Duodenal mucosa (tissue), 2 donors: ENCODE results near the gene PTPN12.

Source experiments
- H3K27ac ChIP-seq: one replicate; pipeline ENCODE4 v1.7.0; 2013; ENCODE audit warnings: low read depth, low read length
- H3K27me3 ChIP-seq, 2 donors: one replicate each; pipeline ENCODE4 v1.7.0; 2013; ENCODE audit warnings: low read length in 2 of 2, control low read depth in 1 of 2; ENCODE audit not compliant: insufficient read depth in 2 of 2, control insufficient read depth in 1 of 2
- H3K36me3 ChIP-seq, 2 donors: one replicate each; pipeline ENCODE4 v1.7.0; 2013; ENCODE audit warnings: low read length in 2 of 2, control low read depth in 1 of 2; ENCODE audit not compliant: insufficient read depth in 2 of 2, control insufficient read depth in 1 of 2
- H3K4me1 ChIP-seq, 2 donors: one replicate each; pipeline ENCODE4 v1.7.0; 2013; ENCODE audit warnings: low read length in 2 of 2, control low read depth in 1 of 2; ENCODE audit not compliant: insufficient read depth in 2 of 2, control insufficient read depth in 1 of 2
- H3K4me3 ChIP-seq, 2 donors: one replicate each; pipeline ENCODE4 v1.7.0; 2013; ENCODE audit warnings: low read length in 2 of 2, low read depth in 1 of 2
- H3K9ac ChIP-seq, 2 donors: one replicate each; pipeline ENCODE4 v1.7.0; 2013; ENCODE audit warnings: low read length in 2 of 2, low read depth in 1 of 2
- H3K9me3 ChIP-seq, 2 donors: one replicate each; pipeline ENCODE4 v1.7.0; 2013; ENCODE audit warnings: low read length in 2 of 2, control low read depth in 1 of 2; ENCODE audit not compliant: control insufficient read depth in 1 of 2

Gene PTPN12

DNA sequence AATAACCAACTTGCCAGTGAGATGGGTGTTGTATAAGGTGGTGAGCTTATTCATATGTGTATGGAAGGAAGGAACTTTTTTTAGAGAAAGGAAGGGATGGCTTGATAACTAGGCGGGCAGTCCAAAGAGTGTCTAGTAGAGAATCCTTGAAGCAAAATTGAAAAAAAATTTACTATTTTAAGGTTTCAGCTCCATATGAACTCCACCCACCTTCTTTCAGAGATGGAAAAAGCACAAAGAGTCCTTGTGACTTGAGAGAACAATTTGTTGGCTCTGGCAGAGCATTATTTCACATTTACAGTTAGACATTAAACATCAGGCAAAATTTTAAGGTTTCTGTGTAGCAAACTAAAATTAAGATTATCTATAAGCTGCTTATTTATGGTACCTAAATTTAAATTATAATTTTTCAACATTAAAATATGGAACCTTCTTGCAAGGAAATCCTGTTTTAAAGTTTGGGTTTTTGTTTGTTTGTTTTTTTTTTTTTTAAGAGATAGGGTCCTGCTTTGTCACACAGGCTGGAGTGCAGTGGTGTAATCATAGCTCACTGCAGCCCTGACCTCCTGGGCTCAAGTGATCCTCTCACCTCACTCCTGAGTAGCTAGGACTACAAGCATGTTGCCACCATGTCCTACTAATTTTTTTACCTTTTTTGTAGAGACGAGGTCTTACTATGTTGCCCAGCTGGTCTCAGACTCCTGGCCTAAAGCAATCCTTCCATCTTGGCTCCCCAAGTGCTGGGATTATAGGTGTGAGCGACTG lies 12.2 kb downstream of the PTPN12 start:
- Histone ChIP-seq H3K27ac (no peak overlapping the region), H3K4me1 (peaks cover 0 to 14% of the 10 kb centered on the region in 2 donors), H3K36me3 (no peaks in the 10 kb centered on the region), H3K4me3 (no peak overlapping the region), H3K9me3 (no peaks in the 10 kb centered on the region), H3K9ac (no peak overlapping the region), H3K27me3 (no peaks in the 10 kb centered on the region)

DNA sequence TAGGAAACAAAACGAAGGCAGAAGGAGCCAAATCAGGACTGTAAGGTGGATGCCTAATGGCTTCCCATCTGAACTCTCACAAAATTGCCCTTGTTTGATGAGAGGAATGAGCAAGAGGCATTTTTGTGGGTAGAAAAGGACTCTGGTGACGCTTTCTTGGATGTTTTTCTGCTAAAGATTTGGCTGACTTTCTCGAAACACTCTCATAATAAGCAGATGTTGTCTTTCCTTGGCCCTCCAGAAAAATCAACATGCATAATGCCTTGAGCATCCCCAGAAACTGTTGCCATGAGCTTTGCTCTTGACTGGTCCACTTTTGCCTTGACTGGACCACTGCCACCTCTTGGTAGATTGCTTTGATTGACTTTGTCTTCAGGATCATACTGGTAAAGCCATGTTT lies 13.5 kb downstream of the PTPN12 start:
- Histone ChIP-seq H3K27me3 (no peaks in the 10 kb centered on the region), H3K4me1 (peaks cover 0 to 14% of the 10 kb centered on the region in 2 donors), H3K36me3 (no peaks in the 10 kb centered on the region), H3K9ac (no peak overlapping the region), H3K9me3 (no peaks in the 10 kb centered on the region), H3K27ac (no peak overlapping the region), H3K4me3 (no peak overlapping the region)

DNA sequence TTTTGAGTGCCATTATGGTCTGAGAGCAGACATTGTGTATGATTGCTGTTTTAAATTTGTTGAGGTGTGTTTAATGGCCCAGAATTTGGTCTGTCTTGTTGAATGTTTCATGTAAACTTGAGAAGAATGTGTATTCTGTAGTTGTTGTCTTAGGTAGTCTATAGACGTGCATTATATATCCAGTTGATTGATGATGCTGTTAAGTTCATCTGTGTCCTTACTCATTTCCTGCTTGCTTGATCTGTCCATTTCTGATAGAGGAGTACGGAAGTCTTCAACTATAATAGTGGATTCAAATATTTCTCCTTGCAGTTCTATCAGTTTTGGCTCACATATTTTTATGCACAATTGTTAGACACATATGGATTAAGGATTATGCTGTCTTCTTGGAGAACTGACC lies 16.0 kb downstream of the PTPN12 start:
- Histone ChIP-seq H3K27me3 (no peaks in the 10 kb centered on the region), H3K9ac (no peak overlapping the region), H3K4me3 (no peak overlapping the region), H3K27ac (no peak overlapping the region), H3K9me3 (no peaks in the 10 kb centered on the region), H3K36me3 (no peaks in the 10 kb centered on the region), H3K4me1 (peaks cover 0 to 9% of the 10 kb centered on the region in 2 donors)

DNA sequence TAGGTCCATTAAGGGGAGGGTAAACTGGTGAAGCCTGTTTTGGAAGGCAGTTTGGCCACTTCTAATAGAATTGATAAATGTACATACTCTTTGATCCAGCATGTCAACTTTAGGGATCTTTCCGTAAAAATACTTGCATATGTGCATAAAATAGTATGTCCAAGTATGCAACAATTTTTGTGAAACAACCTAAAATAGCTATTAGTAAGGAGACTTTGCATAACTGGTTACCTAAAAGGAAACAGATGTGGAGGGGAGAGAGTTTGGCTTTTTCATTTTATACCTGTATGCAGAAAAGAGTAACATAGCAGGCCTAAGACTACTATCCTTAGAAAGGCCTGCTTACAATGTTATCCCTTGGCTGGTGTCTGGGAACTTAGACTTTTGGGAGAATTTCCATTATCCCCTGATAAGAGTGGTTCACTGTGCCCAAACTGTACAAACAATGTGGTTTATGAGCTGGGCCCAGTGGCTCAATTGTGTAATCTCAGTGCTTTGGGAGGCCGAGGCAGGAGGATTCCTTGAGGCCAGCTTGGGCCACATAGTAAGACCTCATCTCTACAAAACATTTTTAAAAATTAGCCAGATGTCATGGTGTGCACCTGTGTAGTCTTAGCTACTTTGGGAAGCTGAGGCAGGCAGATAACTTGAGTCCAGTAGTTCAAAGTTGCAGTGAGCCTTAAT lies 21.3 kb downstream of the PTPN12 start:
- peaks cover 0 to 10% of the 10 kb centered on the region in 2 donors for H3K4me1 ChIP-seq
- H3K9ac ChIP-seq, result no peak overlapping the region
- H3K27me3 ChIP-seq, result no peaks in the 10 kb centered on the region
- no peak overlapping the region for H3K4me3 ChIP-seq
- no peaks in the 10 kb centered on the region for H3K36me3 ChIP-seq
- H3K27ac ChIP-seq, result no peak overlapping the region
- H3K9me3 ChIP-seq, result no peaks in the 10 kb centered on the region

DNA sequence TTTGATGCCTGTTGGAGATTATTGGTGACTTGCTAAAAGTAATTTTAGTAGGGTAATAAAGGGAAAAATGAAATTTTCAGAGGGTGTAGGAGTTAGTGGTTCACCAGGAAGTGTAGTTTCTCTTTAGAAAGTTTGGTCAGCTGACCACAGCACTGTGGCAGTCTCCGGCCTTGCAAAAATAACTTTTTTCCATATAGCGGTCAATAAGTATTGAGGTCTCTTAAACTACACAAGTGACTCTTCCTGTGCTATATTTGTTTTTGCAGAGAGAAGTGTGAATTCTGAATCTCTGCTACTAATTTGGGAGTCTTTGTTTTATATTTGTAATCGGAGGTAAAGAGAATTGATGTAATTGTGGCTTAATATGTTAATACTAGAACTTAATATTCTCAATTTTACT lies 24.3 kb downstream of the PTPN12 start:
- Histone ChIP-seq H3K4me3 (no peak overlapping the region), H3K4me1 (peaks cover 0 to 14% of the 10 kb centered on the region in 2 donors), H3K9ac (no peak overlapping the region), H3K27ac (no peak overlapping the region), H3K27me3 (no peaks in the 10 kb centered on the region), H3K9me3 (no peaks in the 10 kb centered on the region), H3K36me3 (no peaks in the 10 kb centered on the region)

DNA sequence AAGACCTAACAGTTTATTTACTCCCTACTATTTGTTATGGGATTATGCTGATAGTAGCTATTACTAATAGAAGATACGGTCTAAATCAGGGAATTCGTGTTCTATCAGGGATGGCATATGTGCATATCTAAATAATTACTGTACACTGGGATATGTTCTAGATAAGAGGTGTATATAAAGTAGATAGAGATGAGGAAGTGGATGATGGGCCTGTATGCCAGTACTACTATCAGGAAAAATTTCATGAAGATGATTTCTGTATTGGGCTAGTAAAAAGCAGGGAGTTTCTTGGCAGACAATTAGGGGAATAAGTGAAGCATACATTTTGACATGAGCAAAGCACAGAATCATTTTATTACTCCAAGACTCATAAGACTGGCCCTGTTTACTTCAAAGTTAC lies 26.2 kb downstream of the PTPN12 start:
- no peak overlapping the region for H3K4me3 ChIP-seq
- peaks cover 0 to 18% of the 10 kb centered on the region in 2 donors for H3K4me1 ChIP-seq
- H3K9ac ChIP-seq, result no peak overlapping the region
- no peaks in the 10 kb centered on the region for H3K9me3 ChIP-seq
- no peak overlapping the region for H3K27ac ChIP-seq
- H3K27me3 ChIP-seq, result no peaks in the 10 kb centered on the region
- H3K36me3 ChIP-seq, result no peaks in the 10 kb centered on the region

DNA sequence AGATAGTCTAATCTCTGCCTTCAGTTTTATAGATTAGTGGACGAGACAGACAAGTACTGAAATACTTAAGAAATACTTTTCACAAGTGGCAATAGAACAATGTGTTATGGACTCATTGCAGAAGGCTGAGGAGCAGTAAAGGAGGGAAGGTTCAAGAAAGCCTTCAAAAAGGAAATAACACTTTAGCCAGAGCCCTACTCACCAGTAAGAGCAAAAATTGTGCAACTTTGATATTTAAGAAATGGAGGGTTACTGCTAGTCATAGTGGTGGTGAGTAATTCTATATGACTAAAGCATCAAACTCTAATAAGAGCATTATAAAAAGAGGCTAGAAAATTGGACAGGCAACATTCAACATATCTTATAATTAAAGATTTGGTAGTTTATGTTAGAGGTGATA lies 28.8 kb downstream of the PTPN12 start:
- H3K27me3 ChIP-seq, result no peaks in the 10 kb centered on the region
- no peaks in the 10 kb centered on the region for H3K9me3 ChIP-seq
- no peak overlapping the region for H3K4me3 ChIP-seq
- no peak overlapping the region for H3K27ac ChIP-seq
- H3K36me3 ChIP-seq, result no peaks in the 10 kb centered on the region
- peaks cover 0 to 14% of the 10 kb centered on the region in 2 donors for H3K4me1 ChIP-seq
- H3K9ac ChIP-seq, result no peak overlapping the region

DNA sequence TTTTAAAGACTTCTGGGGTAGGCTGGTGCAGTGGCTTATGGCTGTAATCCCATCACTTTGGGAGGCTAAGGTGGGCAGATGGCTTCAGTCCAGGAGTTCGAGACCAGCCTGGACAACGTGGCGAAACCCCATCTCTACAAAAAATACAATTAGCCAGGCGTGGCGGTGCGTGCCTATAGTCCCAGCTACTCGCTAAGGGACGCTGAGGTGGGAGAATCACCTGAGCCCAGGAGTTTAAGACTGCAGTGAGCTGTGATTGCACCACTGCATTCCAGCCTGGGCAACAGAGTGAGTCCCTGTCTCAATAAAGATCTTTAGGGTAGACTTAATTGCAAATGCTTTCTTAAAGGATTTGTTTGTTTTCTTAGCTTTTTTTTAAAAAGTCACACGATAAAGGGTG lies 29.3 kb downstream of the PTPN12 start:
- Histone ChIP-seq H3K4me3 (no peak overlapping the region), H3K9me3 (no peaks in the 10 kb centered on the region), H3K27me3 (no peaks in the 10 kb centered on the region), H3K27ac (no peak overlapping the region), H3K9ac (no peak overlapping the region), H3K36me3 (no peaks in the 10 kb centered on the region), H3K4me1 (peaks cover 0 to 17% of the 10 kb centered on the region in 2 donors)

DNA sequence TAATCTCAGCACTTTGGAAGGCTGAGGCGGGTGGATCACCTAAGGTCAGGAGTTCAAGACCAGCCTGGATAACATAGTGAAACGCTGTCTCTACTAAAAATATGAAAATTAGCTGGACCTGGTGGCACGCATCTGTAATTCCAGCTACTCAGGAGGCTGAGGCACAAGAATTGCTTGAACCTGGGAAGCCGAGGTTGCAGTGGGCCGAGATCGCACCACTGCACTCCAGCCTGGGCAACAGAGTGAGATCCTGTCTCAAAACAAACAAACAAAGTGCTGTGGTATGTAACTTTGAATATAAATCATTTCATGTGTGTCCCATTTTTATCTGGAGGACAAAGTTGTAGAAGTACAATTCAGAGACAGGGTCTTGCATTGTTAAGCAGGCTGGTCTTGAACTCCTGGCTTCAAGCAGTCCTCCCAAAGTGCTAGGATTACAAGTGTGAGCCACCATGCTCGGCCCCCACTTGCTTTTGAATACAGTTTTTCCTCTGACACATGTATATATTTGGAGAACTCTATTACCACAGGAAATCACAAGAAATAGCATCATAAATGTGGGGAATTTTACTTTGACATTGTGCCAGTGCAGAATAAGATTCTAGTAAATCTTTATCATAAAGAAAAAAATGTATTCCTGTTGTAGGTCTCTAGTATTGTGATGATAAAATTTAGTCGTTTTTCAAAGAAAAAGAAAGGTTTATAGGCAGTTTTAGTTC lies 32.6 kb downstream of the PTPN12 start:
- peaks cover 3 to 24% of the 10 kb centered on the region in 2 donors for H3K36me3 ChIP-seq
- H3K27ac ChIP-seq, result no peak overlapping the region
- H3K9ac ChIP-seq, result no peak overlapping the region
- no peaks in the 10 kb centered on the region for H3K27me3 ChIP-seq
- H3K9me3 ChIP-seq, result no peaks in the 10 kb centered on the region
- peaks cover 0 to 8% of the 10 kb centered on the region in 2 donors for H3K4me1 ChIP-seq
- no peak overlapping the region for H3K4me3 ChIP-seq
